ENCODE results near the gene SLC2A10.

The SLC2A10 gene

DNA sequence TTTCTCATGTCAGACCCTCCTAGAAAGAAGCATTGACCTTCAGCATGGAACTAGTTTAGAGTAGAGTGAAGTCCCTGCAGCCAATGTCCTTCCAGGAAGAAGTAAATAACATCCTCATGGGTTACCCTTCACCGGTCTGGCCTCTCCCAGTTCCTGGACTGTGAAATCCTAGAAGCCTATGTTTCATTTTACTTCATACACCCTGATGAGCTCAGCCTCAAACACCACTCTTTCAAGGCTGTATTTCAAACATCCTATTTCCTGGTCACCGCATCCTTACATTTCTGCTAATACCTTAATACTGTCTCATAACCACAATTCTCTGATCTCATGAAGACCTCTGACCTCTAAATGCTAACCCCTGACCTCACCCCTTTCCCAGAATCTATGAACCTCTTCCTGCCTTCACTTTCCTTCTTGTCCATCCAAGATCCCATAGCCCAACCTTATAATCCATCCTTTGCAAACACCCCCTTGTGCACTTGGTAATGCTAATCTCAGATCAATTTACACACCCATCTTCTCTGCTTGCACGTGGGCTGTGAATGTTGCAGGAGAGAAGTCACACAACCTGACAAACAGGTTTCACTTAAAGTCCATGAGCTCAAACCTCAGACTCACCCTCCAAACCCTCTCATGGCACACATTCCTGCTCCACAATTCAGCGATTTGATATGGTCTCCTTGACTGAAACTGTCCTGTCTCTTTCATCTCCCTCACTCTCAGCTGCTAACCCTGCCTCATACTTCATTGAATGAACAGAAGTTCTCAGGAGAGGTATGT, 30.2 kb downstream of the SLC2A10 start:
- DNase-seq = no peak

DNA sequence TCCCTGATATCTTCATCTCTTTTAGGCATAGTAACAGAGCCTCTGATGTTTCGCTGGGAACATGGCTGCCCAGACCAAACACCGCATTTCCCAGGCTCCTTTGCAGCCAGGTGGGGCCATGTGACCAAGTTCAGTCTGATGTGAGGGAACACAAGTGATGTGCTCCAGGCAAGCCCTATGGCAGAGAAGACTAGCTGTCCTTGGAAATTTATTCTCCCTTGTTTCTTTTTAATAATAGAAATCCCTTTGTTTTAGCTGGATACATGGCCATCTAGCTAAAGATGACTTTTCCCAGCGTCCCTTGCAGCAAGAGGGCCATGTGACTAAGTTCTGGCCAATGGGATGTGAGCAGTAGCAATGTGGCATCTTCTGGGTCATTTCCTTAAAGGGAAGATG, 30.8 kb downstream of the SLC2A10 start:
- no peak for DNase-seq

DNA sequence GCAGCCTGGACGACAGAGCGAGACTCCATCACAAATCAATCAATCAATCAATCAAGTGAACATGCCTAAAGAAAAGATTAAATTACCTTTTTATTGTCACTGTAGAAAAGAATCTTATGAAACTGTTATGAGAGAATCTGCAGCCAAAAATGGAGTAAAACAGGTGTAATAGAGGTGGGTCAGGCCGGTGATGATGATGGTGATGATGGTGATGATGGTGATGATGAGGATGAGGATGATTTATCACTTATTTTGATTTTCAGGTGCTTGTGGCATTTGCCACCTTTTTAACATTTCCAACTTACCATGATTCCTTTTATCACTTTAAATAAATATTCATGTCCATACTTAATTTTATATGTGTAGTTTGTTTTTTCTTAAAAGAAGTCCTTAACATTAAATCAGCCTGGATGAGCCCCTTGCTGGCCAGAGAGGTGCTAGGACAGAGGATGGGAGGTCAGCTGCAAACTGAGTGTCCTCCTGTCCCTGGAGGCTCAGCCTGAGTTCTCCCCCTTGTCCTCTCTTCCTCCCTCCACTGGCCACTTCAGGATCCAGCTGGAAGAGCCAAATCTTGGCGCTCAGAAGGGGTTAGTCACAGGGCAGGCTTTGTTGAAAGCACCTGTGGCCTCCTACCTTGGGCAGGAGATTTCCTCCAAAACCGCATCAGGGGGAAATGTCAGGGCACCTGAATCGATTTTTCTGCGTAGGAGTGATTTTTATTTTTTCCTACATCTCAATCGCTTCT, 32.6 kb downstream of the SLC2A10 start:
- no peak for DNase-seq

DNA sequence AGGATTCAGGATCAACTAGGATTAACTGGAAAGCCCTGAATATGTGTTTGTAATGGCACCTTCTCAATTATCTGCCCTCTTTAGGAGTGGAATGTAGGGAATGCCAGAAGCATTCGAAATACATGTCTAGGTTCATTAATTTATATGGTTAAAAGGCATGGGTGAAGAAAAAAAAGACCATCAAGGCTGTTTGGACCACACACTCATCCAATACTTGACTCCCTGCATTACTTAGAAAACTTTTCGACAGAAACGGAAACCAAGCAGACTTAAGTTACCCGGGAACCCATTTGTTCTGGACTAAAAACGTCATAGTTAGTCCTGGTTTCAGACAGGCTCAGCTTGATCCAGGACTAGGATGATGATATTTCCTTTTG, 33.2 kb downstream of the SLC2A10 start:
- no peak for DNase-seq

DNA sequence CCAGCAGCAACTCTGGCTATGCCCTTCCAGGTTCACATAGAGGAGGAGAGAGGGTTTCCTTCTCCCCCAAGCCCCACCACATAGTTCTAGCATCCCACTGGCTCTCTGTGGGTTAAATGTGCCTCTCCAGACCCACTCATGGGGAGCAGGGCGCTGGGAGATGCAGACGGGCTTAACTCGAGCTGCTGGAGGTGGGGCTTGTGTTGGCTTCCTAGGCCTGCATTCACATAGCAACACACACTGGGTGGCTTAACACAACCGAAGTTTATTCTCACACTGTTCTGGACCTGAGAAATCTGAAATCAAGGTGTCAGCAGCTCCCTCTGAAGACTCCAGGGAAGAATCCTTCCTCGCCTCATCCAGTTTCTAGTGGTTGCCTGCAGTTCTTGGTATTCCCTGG, 33.6 kb downstream of the SLC2A10 start:
- DNase-seq = no peak

DNA sequence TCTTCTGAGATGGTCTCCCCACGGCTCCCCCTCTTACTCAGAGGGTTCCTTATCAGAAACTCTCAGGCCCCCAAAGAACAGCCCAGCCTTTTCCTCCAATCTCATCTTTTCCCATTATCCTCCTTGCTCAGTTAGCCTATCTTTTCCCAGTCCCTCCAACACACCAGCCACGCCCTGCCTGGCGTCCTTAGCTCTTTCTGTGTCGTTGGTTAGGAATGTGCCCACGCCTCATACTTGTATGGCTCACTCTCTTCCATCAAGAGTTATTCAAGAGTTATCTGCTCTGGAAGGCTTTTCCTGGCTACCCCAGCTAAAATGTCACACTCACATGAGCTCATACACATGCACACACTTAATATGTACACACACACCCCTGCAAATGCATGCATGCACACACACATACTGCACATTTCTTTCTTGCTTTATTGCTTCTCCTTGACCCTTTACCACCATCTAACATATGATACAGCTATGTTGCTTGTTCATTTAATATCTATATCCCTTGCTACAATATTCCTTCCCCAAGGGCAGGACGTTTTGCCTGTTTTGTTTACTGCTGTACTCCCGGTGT, 37.6 kb downstream of the SLC2A10 start:
- no peak for DNase-seq

DNA sequence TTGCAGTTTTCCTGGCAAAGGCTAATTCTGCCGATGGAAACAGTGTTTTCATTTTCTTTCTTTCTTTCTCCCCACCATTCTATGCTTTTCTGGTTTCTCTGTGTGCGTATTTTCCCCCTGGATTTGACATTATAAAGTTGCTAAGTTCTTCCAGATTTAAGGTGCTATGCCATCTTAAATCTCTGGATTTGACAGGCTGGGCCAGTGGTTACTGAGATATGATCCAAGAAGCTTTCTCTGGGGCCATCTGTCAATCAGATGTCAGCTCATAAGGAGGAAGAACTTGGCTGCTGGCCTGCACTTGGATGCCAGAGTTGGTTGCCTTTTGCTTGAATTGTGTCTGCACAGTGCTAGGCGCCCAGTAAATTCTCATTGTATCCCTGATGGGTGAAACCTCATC, 39.7 kb downstream of the SLC2A10 start:
- DNase-seq = no peak

DNA sequence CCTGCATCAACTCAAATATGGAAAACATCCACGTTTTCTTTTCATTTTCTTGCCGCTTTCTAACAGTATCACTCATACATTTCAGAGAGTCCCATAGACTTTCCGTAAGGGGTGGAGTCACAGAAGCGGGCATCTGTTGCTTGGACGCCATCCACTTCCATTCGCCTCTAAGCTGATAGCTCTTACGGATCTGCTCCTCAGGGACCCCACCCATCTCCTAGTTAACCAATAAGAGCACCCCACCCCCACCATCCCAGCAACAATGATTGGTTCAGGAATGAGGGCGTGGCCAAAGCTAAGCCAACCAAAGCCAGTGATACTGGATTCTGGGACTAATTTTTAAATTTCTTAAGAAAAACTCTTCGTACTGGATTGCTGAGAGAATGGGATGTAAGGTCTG, 42.4 kb downstream of the SLC2A10 start:
- DNase-seq = no peak

DNA sequence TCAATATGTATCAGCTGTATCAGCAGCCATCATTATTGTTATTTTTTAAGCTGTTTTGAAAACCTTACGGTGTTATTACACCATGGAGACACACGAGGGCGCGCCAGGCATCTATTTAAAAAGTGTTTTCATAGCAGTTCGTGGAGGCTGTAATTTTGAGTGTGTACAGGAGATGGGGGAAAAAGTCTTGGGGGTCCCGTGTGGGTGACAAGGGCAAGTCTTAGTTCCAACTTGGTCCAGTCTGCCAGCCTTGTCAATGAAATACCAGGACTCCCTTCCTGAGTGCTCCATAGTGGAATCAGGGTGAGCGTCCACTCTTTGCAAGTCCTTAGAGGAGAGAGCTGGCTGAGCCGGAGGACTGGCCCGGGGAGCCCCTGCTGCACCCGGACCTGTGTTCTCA, 43.3 kb downstream of the SLC2A10 start:
- peak; percentile 44 to 49 for DNase-seq

DNA sequence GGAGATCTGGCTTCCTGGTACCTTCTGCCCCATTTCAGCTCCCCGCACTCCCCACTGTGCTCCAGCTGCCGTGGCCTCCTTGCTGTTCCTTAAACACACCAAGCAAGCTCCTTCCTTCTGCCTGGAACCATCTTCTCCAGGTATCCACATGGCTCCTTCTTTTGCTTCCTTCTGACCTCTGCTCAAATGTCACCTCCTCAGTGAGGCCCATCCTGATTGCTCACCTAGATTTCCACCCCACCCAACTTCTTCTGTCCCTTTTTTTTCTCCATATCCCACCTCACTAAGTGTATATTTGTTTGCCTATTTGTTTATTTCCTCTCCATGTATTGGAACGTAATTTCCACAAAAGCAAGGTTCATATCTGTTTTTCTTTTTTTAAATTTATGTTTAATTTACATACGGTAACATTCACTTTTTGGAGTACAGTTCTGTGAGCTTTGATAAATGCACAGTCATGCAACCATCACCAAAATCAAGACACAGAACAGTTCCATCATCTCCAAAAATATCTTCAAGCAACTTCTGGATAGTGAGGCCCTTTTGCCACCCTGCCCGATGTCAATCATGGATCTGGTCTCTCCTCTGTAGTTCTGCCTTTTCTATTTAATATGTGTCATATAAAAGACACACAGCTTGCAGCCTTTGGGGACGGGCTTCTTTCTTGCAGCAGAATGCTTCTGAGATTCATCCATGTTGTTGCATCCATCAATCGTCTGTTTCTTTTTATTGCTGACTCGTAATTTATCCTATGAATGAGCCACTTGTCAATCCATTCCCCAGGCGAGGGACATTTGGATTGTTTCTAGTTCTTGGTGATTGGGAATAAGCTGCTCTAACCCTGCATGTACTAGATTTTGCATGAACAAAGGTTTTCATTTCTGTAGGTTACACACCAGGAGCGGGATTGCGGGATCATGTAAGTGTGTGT, 46.3 kb downstream of the SLC2A10 start:
- DNase-seq = no peak

DNA sequence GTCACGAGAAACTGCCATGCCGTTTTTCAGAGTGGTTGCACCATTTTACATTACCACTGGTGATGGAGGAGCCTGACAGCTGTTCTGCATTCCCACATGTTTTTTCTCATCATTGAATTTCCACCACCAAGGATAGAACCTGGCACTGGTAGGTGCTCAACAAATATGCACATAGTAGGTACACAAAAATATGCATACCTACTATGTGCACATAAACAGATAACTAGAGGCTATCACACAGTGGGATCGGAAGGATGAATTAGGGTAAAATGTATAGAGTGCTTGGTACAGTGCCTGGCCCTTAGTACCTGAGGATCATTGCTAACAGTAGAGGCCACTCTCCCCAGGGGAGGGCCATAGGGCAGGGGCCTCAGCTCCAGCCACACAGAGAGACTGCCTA, 47.0 kb downstream of the SLC2A10 start:
- DNase-seq = no peak

DNA sequence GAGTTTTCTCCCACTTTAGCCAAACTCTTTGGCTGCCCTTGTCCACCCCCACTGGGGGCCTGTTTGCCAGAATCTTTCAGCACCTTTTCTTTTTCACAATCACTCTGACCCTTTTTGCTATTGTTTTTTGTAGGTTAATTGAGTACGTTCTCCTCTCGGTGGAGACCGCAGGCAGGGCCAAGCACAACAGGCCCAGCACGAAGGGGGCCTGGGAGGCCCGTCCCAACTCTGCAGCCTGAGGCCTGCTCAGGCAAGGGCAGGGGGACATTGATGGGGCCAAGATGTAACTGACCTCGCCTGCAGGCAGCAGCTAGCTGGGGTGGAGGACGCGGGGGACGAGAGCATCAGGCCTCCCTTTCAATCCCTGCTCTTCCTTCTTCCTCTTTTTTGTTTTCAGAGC, 47.7 kb downstream of the SLC2A10 start:
- DNase-seq = no peak

DNA sequence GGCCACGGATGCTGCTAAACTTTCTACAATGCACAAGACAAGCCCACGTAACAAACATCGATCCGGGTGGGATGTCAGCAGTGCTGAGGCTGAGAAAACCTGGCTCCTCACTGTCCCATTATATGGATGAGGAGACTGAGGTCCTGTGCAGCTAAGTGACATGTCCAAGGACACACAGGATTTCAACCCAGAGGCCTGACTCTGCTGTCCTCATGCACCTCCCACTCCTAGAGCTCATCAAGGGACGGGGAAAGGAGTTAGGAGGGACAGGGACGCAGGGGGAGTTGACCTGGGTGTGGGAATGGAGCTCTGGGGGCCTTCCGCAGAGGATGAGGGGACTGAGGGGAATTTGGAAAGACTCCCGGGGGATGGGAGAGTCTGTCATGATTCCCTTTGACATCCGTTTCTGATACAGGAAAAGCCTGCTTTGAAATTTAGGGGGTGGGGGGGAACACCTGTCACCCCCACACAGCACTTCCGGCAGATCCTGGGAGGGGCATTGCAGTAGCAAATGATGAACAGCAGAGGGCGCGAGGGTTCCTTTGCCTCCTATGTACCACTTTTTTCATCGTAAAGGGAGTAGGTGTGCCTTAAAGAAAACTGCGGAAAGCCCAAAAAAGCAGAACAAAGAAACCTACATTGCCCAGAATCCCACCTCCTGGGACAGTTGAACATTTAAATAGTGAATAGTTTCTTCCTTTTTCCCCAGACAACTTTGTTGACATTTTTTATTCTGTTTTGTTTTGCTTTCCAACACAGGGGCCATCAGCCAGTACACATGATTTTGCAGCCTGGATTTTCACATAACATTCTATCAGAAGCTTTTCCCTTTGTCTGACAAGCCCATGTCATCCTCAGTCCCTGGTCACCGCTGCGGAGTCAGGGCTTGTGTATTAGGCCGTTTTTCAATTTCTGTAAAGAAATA, 48.6 kb downstream of the SLC2A10 start:
- DNase-seq = peak; percentile 45 to 48

DNA sequence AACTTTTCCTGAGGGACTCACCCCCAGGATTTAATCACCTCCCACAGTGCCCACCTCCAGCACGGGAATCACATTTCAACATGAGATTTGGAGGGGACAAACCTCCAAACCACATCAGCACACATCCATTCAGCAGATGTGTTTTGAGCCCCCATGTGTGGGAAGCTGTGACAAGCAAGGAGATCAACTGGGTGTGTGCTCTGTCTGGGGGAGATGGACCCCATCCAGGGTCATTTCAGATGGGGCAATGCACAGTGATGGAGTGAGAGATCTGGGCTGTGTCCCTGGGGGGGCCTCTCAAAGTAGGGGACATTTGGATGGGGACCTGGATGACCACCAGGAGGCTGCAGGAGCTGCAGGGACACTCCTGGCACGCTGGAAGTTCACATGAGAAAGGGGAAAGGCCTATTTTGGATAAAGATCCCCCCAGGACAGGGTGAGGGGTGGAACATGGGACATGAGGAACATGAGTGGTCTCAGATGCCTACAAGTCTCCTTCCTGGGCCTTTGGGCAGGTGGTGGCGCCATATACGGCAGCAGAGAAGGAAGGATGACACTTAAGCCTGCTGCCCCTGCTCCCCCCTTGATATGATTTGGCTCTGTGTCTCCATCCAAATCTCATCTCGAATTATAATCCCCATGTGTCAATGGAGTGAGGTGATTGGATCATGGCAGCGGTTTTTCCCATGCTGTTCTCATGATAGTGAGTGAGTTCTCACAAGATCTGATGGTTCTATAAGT, 49.6 kb downstream of the SLC2A10 start:
- no peak for DNase-seq

DNA sequence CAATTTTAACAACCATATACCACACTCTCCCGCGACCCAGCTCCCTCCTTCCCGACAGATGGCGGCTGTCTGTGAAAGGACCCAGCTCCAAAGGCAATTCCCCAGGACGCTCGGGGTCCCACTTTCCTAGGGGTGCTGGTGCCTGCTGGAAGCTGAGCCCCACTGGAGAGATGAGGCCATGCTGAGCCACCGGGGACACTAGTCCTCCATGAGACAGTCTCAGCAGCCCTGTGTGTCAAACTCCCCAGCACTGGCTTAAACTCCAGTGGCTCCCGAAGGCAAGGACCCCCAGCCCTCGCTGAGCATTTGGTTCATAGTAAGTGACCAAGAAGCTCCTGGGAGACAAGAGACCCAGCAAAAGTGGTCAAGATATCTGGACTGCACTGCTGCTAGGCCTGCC, 52.1 kb downstream of the SLC2A10 start:
- no peak for DNase-seq

DNA sequence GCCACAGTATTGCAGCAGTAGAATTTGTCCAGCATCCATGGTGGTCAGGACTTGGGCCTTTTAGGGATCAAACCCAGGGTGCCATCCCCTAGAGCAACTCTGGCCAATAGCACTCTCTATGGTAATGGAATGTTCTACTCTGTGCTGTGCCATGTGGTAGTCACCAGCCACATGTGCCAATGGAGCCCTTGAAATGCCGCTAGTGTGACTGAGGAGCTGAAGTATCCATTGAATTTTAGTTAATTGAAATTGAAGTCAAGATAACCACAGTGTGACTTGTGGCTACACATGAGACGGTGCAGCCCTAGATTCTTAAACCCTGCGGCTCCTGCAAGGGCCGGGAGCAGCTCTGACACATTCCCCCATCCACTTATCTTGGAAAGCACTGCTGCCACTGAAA, 54.6 kb downstream of the SLC2A10 start:
- DNase-seq = no peak

DNA sequence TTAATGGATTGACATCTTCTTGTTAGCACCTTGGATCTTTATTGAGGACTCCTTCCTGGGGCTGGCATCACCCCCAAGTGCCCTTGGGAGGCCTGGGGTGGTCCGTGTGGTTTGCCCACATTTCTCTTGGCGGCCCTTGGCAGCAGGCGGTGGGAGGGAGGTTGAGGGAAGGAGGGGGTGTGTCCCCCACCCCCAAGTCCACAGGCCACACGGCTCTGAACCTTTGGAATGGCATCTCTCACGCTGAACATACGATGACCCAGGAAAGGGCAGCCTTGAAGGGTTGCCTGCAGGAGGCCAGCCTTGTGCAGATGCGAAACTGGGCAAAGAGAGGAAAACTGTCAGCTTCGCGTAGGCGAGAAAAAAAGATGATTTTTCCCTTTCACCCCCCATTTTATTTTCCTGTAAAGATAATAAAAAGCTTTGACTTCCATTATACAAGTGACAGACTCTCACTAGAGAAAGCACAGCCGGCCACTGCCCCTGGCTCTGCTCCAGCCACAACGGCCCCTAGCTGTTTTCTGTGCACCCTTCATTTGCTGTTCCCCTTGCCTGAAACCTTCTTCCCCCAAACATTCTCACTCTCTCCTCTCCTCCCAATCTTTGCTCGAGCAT, 56.2 kb downstream of the SLC2A10 start:
- no peak for DNase-seq

DNA sequence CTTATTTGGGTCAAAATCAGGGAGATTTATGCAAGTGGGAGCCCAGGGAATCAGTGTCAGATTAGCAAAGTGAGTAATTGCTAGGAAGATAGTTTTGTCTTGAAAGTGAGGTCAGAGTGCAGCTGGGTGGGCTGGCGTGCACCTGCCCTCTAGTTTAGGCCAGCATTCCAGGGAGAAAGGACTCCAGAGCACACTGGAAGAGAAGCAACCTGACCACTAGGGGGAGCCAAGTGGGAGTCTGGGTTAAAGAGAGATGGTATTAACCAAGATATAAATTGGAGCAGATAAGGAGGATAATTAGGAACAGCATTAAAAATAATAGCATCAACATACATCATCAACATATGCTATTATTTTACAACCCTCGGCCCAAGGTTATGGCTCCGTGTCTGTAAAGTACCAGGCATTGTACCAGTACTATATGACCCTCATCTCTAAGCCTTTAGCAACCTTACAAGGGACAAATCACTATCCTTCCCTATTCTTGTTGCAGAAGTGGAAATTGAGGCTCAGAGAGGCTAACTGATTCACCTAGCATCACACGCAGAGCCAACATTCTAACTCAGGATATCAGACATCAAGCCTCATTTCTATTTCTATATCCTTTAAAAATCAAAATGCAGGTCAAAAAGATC, 57.8 kb downstream of the SLC2A10 start:
- DNase-seq = peak; percentile 34 to 50

DNA sequence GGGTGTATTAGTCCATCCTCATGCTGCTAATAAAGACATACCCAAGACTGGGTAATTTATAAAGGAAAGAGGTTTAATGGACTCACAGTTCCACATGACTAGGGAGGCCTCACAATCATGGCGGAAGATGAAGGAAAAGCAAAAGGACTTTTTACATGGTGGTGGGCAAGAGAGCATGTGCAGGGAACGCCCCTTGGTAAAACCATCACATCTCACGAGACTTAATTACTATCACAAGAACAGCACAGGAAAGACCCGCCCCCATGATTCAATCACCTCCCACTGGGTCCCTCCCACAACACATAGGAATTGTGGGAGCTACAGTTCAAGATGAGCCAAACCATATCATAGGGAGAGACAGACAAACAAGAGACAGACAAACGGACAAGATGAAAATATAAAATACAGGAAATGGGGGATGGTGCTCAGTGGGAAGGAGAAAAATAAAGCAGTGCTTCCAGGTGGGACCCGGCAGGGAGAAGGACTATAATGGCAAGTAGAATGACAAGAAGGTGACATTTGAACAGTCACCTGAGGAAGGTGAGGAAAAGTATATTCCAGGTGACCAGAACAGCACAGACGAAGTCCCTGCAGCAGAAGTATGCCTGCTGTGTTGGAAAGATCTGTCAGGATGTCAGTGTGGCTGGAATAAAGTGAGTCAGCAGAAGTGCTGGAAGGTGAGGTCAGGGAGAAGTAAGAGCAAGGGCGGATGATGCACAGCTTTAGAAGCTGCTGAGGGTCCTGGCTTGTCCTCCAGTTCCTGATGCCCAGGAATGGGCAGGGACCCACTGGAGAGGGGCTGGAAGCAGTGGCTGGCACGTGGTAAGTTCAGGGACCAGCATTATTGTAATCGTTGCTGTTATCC, 61.1 kb downstream of the SLC2A10 start:
- DNase-seq = no peak

Measured in NCI-H1930 (cell line).